Tibial nerve (tissue), 4 donors: Measurements from ENCODE around the gene AVL9. TPM values are rescaled to one million over a fixed set of nuclear protein-coding genes. Genes with fewer than 3 reads are reported as not detected.
"Not testable (repeated sequence)": the region's sequence is repeated elsewhere in the genome, so short reads cannot be mapped to it uniquely, and the experiment has no call there.

Experiments used
- DNase-seq, 2 donors: peaks; one replicate each; pipeline ENCODE4 v3.0.0-alpha.2; 2019; ENCODE audit warnings: low spot score in 2 of 2
- H3K27ac ChIP-seq, 4 donors: fragments of 200-600 bp; sonication (generic) in 3 of 4; one replicate each; pipeline ENCODE4 v1.5.1; 2017 to 2019; ENCODE audit warnings: mild to moderate bottlenecking in 1 of 4
- H3K27me3 ChIP-seq, 2 donors: fragments of 200-600 bp; sonication (generic) in 1 of 2; one replicate each; pipeline versions ENCODE4 v1.5.1 to v1.6.0; 2017 to 2019
- H3K36me3 ChIP-seq, 3 donors: fragments of 200-600 bp; sonication (generic); one replicate each; pipeline ENCODE4 v1.5.1; 2018 to 2019
- H3K4me1 ChIP-seq, 4 donors: fragments of 200-600 bp; sonication (generic) in 3 of 4; one replicate each; pipeline ENCODE4 v1.5.1; 2017 to 2019
- H3K4me3 ChIP-seq, 4 donors: fragments of 200-600 bp; sonication (generic) in 3 of 4; one replicate each; pipeline ENCODE4 v1.5.1; 2017 to 2019; ENCODE audit warnings: mild to moderate bottlenecking in 1 of 4, moderate library complexity in 1 of 4
- H3K9me3 ChIP-seq, 4 donors: fragments of 200-600 bp; sonication (generic) in 3 of 4; one replicate each; pipeline ENCODE4 v1.5.1; 2017 to 2019
- EP300 ChIP-seq, 2 donors: sonication (generic); formaldehyde crosslinking; IDR thresholded peaks; one replicate each; pipeline ENCODE4 v1.6.1; 2017; ENCODE audit warnings: antibody characterized with exemption in 2 of 2, mild to moderate bottlenecking in 1 of 2
- POLR2A ChIP-seq, 2 donors: fragments of 450-650 bp; IDR thresholded peaks; one replicate each; pipeline ENCODE4 v1.6.1; 2017; ENCODE audit warnings: antibody characterized with exemption in 2 of 2, mild to moderate bottlenecking in 2 of 2, moderate library complexity in 2 of 2
- WGBS, 2 donors: methylation state at CpG; one replicate each; pipeline ENCODE4 v1.1.5; 2018; 5-methylcytosine and 5-hydroxymethylcytosine counted together
- total RNA-seq, 4 donors: library from RNA; depleted of rRNA; stranded (reverse); fragments of >200 nt; gene quantifications; one replicate each; pipeline ENCODE4 v1.1.0, GENCODE V29; 2016
- TF ChIP-seq, protein P1 (sequence below), 5 experiments: fragments of 200-600 bp in 3 of 5; fragments of 450-650 bp in 2 of 5; sonication (generic) in 3 of 5; IDR thresholded peaks; one replicate each; pipeline ENCODE4 v1.5.1; 2016 to 2019; ENCODE audit warnings: antibody characterized with exemption in 5 of 5, mild to moderate bottlenecking in 3 of 5, moderate library complexity in 2 of 5

The AVL9 gene
- total RNA-seq, 4 donors from 2014 or later, result 19.4 to 36.1 (median 31.5) TPM

DNA sequence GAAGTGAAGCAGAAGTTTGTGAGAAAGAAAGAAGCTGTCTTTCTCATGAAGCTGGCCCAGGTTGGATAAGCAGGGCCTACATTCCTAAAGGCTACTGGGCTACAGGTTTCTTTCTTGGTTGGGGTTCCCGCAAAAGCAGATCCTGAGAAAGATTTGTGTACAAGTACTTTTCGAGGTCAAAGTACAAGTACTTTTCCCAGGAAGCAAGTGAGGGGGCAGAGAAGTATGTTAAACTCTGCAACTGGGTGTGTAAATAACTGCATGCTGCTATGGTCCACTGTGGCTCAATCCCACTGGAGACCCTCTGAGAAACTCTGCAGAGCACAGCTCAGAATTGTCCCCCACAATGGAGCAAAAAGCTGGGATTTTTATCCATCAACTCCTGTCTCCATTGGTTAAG, 33.8 kb upstream of the AVL9 start:
- Histone ChIP-seq H3K27ac (no peak overlapping the region), H3K36me3 (no peaks in the 10 kb centered on the region), H3K27me3 (no peaks in the 10 kb centered on the region), H3K4me1 (no peaks in the 10 kb centered on the region), H3K9me3 (no peaks in the 10 kb centered on the region), H3K4me3 (no peak overlapping the region)
- no peak for DNase-seq
- WGBS, 2 donors, result 63 to 75% methylated on average over 2 of the region's 2 CpGs
- TF ChIP-seq, protein P1, sequence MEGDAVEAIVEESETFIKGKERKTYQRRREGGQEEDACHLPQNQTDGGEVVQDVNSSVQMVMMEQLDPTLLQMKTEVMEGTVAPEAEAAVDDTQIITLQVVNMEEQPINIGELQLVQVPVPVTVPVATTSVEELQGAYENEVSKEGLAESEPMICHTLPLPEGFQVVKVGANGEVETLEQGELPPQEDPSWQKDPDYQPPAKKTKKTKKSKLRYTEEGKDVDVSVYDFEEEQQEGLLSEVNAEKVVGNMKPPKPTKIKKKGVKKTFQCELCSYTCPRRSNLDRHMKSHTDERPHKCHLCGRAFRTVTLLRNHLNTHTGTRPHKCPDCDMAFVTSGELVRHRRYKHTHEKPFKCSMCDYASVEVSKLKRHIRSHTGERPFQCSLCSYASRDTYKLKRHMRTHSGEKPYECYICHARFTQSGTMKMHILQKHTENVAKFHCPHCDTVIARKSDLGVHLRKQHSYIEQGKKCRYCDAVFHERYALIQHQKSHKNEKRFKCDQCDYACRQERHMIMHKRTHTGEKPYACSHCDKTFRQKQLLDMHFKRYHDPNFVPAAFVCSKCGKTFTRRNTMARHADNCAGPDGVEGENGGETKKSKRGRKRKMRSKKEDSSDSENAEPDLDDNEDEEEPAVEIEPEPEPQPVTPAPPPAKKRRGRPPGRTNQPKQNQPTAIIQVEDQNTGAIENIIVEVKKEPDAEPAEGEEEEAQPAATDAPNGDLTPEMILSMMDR (IDR thresholded peaks at IDR 0.05), result no peak
- TF ChIP-seq POLR2A (IDR thresholded peaks at IDR 0.05) (no peak), EP300 (IDR thresholded peaks at IDR 0.05) (no peak)

DNA sequence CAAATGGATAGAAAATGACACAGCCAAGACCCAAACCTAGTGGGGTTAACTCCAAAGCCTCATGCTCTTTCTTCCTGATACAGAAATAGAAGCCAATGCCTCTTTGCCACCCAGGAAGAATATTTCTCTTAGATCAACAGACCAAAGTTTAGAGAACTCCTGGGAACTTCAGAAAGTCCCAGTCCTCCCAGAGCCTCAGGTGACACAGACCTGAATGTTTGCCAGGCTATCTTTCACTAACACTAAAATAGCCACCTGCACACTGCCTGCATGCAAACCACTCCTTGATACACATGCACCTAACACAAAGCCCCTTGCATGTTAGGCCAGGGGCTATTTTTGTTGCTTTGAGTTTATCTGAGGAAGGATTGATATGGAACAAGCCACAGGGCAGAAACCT, 32.8 kb upstream of the AVL9 start:
- Histone ChIP-seq H3K4me1 (no peaks in the 10 kb centered on the region), H3K27me3 (no peaks in the 10 kb centered on the region), H3K27ac (no peak overlapping the region), H3K4me3 (no peak overlapping the region), H3K36me3 (no peaks in the 10 kb centered on the region), H3K9me3 (no peaks in the 10 kb centered on the region)
- TF ChIP-seq POLR2A (IDR thresholded peaks at IDR 0.05) (no peak), EP300 (IDR thresholded peaks at IDR 0.05) (no peak)
- TF ChIP-seq, protein P1 (IDR thresholded peaks at IDR 0.05), result no peak
- DNase-seq, result no peak

GRCh38 chr7:32462977-32463376, 32.3 kb upstream of the AVL9 start:
- Histone ChIP-seq H3K9me3 (no peaks in the 10 kb centered on the region), H3K4me3 (no peak overlapping the region), H3K36me3 (no peaks in the 10 kb centered on the region), H3K27me3 (no peaks in the 10 kb centered on the region), H3K27ac (no peak overlapping the region), H3K4me1 (no peaks in the 10 kb centered on the region)
- WGBS, 2 donors, result 82 to 85% methylated on average over 1 of the region's 1 CpG
- TF ChIP-seq, protein P1 (IDR thresholded peaks at IDR 0.05), result no peak
- TF ChIP-seq POLR2A (IDR thresholded peaks at IDR 0.05) (no peak), EP300 (IDR thresholded peaks at IDR 0.05) (no peak)
- DNase-seq, result no peak

- WGBS, 2 donors, result 76 to 83% methylated on average over 10 to 26 of the region's 30 CpGs
- not testable (repeated sequence) for H3K36me3 ChIP-seq, H3K27me3 ChIP-seq, H3K27ac ChIP-seq, H3K4me1 ChIP-seq, H3K9me3 ChIP-seq, DNase-seq, H3K4me3 ChIP-seq
These were observed 30.5 kb upstream of the AVL9 start for GRCh38 chr7:32464641-32465416.

DNA sequence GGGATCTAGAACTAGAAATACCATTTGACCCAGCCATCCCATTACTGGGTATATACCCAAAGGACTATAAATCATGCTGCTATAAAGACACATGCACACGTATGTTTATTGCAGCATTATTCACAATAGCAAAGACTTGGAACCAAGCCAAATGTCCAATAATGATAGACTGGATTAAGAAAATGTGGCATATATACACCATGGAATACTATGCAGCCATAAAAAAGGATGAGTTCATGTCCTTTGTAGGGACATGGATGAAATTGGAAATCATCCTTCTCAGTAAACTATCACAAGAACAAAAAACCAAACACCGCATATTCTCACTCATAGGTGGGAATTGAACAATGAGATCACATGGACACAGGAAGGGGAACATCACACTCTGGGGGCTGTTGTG, 25.3 kb upstream of the AVL9 start:
- H3K36me3 ChIP-seq, DNase-seq, H3K9me3 ChIP-seq, H3K4me3 ChIP-seq, H3K27ac ChIP-seq, H3K4me1 ChIP-seq, H3K27me3 ChIP-seq: not testable (repeated sequence)
- 53 to 90% methylated on average over 1 of the region's 2 CpGs for WGBS, 2 donors

DNA sequence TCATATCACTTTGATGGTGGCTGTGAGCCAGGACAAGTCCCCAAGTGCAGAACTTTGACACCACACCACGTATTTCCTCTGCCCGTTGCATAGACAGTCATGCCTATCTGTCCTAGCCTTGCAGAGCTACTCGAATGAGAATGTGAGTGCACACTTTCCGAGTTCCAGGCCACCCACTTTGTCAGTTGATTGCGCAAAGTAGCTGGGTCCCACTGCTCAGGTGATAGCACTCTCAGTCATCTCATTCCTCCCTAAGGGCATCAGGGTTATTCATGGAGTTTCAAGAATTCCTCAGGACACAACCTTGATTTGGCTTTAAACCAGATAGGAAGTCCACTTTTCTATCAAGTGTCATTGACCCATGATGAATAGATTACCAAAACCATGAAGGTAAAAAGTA, 24.4 kb upstream of the AVL9 start:
- H3K4me3 ChIP-seq, result no peak overlapping the region
- H3K4me1 ChIP-seq, result no peaks in the 10 kb centered on the region
- H3K9me3 ChIP-seq, result no peaks in the 10 kb centered on the region
- no peaks in the 10 kb centered on the region for H3K27me3 ChIP-seq
- no peaks in the 10 kb centered on the region for H3K36me3 ChIP-seq
- DNase-seq, result no peak
- H3K27ac ChIP-seq, result no peak overlapping the region
- TF ChIP-seq, protein P1 (IDR thresholded peaks at IDR 0.05), result no peak
- TF ChIP-seq POLR2A (IDR thresholded peaks at IDR 0.05) (no peak), EP300 (IDR thresholded peaks at IDR 0.05) (no peak)
- WGBS, 2 donors, result 76 to 78% methylated on average over 5 of the region's 5 CpGs
